ENCODE data around the gene C1R.
"Not testable (repeated sequence)": the region's sequence is repeated elsewhere in the genome, so short reads cannot be mapped to it uniquely, and the experiment has no call there.

C1R gene

DNA sequence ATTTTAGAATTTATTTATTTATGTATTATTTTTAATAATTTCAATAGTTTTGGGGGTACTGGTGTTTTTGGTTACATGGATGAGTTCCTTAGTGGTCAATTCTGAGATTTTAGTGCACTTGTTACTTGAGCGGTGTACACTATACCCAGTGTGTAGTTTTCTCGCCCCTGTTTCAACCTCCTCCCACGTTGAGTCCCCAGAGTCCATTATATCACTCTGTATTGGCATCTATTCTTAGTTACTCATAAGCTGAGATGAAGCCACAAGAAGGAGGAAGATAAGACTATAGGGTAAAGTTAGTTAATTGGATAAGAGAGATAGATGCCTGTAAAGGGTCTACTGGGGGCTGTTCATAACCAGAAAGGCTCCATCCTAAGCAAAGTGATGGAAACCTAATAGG lies 27.7 kb downstream of the C1R start:
- H3K27ac ChIP-seq: no peak overlapping the region
- TF ChIP-seq, protein P1, sequence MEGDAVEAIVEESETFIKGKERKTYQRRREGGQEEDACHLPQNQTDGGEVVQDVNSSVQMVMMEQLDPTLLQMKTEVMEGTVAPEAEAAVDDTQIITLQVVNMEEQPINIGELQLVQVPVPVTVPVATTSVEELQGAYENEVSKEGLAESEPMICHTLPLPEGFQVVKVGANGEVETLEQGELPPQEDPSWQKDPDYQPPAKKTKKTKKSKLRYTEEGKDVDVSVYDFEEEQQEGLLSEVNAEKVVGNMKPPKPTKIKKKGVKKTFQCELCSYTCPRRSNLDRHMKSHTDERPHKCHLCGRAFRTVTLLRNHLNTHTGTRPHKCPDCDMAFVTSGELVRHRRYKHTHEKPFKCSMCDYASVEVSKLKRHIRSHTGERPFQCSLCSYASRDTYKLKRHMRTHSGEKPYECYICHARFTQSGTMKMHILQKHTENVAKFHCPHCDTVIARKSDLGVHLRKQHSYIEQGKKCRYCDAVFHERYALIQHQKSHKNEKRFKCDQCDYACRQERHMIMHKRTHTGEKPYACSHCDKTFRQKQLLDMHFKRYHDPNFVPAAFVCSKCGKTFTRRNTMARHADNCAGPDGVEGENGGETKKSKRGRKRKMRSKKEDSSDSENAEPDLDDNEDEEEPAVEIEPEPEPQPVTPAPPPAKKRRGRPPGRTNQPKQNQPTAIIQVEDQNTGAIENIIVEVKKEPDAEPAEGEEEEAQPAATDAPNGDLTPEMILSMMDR (conservative IDR thresholded peaks at IDR 0.05): no peak

DNA sequence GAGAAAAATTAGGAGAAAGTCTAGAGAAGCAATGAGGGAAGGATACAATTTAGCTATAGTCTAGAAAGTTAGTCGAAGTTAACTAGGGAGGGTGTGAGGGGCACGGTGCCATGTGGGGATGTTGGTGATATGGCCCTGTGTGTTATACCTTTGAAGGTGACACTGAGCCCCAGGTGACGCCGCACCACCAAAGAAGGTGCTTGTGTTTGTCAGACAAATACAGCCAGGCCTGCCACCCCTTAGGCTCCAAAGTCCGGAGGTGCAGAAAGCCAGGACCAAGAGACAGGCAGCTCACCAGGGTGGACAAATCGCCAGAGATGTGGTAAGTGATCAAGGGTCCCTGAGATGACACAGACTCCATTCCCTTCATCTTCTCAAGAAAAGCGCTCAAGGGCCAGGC lies 30.6 kb downstream of the C1R start:
- TF ChIP-seq, protein P1 (conservative IDR thresholded peaks at IDR 0.05): no peak
- no peak overlapping the region for H3K27ac ChIP-seq

DNA sequence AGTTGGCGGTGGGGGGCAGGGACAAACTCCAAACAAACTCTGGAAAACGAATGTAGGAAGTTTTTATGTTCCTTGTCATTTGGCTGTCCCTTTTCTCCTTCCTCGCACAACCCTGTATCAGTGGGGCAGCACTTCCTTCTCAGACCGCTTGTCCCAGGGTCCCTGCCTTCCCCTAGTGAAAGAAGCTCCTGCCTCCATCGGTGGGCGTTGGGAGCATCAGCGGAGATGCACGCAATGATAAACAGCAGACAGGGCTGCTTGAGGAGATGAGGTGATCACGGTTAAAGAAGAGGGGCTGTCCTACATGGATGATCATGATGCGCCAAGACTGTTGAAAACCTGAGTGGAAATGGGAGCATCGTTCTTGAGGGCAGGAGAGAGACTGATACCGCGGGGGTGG lies 31.1 kb downstream of the C1R start:
- TF ChIP-seq, protein P1 (conservative IDR thresholded peaks at IDR 0.05): no peak
- H3K27ac ChIP-seq: no peak overlapping the region

DNA sequence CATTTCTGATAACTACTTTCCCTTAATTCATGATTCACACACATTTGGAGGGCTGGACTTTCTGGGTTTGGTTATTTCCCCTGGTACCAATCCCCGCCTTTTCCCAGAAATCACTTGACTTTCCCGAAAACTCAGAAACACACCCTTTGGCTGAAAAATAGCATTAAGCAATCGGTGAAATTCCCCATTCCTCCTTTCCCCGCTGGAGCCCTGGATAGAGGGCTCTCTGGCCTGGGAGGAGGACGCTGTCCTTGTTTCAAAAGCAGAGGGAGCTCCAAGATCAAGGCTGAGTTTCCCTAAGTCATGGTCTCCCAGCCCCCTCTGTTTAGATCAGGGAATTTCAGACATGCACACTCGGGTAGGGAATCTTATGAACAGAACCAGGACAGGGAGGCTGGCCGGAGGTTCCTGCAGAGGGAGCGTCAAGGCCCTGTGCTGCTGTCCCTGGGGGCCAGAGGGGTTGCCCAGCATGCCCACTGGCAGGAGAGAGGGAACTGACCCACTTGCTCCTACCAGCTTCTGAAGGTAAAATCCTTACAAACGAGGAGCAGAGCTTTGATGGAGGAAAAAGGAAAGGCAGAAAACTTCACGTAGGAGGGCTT lies 31.8 kb downstream of the C1R start, which contains the start of gene C1S:
C1S (plus strand) TSS at position 366 of the 602 bp plus-strand sequence. CDS start 1,195 bp downstream, outside the sequence.
- TF ChIP-seq, protein P1 (conservative IDR thresholded peaks at IDR 0.05): peak; percentile 24; the same call in 1 of the 2 replicates
- no peak within 1 kb of the TSS for H3K27ac ChIP-seq

DNA sequence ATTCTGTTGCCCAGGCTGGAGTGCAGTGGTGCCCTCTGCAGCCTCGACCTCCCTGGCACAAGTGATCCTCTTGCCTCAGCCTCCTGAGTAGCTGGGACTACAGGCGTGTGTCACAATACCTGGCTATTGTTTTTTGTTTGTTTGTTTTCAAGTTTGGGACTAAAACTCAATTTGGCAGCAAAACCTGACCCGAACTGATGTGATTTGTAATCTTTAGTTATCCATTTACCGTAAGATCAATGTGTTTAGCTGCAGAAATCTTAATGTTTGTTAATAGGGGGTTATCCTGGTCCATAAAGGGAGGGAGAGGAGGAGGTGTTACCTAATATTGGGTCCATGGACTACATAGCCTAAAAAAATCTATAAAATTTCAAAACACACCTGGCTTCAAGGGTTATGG lies 32.5 kb downstream of the C1R start:
- no peak overlapping the region for H3K27ac ChIP-seq
- TF ChIP-seq, protein P1 (conservative IDR thresholded peaks at IDR 0.05): no peak

DNA sequence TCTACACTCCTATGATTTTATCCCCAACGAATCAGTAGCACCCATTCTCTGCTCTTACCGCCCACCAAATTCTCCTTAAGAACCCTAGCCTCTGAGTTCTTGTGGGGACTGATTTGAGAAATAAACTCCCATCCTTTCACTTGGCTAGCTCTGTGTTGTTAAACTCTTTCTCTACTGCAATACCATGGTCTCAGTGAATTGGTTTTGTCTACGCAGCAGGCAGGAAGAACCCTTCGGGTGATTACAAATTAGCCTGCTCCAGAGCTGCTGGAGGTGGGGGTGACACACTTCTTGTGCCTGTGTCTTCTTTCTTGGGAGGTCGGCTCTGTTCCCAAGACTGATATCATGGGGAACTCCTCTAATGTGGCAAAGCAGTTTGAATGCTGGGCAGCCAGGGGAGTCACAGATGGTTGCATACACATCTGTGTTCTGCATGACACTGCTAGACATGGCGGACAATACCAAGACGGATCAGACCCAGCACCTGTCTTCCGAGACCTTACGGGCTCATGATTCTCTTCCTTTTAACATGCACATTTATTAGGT lies 33.3 kb downstream of the C1R start:
- TF ChIP-seq, protein P1 (conservative IDR thresholded peaks at IDR 0.05): no peak

DNA sequence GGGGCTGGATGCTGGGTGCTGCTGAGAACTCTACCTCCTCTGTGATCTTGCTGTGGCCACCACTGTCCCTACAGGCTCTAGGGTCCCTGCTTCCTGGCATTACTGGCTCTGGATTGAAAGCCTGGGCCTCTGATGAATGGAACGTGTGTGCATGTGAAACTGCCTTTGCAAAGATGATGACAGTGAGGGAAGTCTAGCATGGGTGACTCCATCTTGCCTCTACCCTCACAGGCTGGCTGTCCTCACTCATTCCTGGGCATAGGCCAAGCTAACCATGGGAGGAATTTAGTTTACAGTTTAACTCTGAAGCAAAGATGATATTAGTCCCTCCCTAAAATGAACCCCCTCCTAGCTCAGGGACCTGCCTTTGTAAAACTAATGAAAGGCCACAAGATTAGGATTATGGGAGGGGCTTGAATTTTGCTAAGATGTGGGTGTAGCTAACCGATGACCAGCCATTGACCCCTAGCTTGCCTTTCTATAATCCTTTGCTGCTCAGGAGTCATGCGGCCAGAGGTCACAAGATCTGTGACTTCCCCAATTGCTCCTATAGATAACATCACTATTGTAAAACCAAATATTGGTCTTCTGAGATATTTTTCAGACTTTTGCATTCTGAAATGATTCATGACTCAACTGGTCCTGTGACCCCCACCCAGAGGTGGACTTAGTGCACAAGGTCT lies 33.9 kb downstream of the C1R start:
- H3K27ac ChIP-seq: no peak overlapping the region
- TF ChIP-seq, protein P1 (conservative IDR thresholded peaks at IDR 0.05): no peak

More for the DNA sequence above, 33.3 kb downstream of the C1R start:
- no peak overlapping the region for H3K27ac ChIP-seq

DNA sequence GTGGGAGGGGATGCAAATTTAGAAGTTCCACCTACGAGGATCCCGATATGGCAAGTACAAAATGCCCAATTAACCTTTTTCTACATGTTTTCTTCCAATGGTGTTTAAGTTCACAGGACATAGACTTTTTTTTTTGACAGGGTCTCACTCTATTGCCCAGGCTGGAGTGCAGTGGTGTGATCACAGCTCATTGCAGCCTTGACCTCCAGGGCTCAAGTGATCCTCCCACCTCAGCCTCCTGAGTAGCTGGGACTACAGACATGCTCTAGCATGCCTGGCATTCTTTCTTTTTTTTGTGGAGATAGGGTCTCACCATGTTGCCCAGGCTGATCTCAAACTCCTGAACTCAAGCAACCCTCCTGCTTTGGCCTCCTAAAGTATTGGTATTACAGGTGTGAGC lies 36.5 kb downstream of the C1R start:
- not testable (repeated sequence) for H3K27ac ChIP-seq

Data from VCaP (cell line).